RWPE1 (cell line): Measurements from ENCODE around the gene AGRP.

Experiments
- CTCF ChIA-PET: fragments of 350-600 bp; sonication (Branson Sonifier 250); formaldehyde crosslinking; extraction: SDS; loops from one replicate; lab custom pipeline; 2021; lab: Yijun Ruan, JAX
- POLR2A ChIA-PET: fragments of 400-600 bp; formaldehyde crosslinking; extraction: SDS; loops from one replicate; lab custom pipeline; 2020; ENCODE audit warnings: antibody characterized with exemption; ENCODE audit not compliant: low non-redundant PET; lab: Yijun Ruan, JAX
- DNase-seq: peaks from one replicate; pipeline ENCODE4 v3.0.0; 2012; ENCODE audit warnings: low spot score
- H3K27ac ChIP-seq: fragments of 450-650 bp; 2 replicates; pipeline ENCODE4 v1.5.1; 2017
- CTCF ChIP-seq: fragments of 450-650 bp; conservative IDR thresholded peaks from 2 replicates; pipeline ENCODE4 v1.5.1; 2017; ENCODE audit warnings: low read depth, mild to moderate bottlenecking

Gene AGRP

GRCh38 chr16:67442581-67443255 lies 40.6 kb downstream of the AGRP start:
- POLR2A ChIA-PET = interaction anchor here (0.7 kb wide), 1 partner anchor 16 kb away, joined by 4 read pairs; no protein-coding TSS in a partner anchor
- TF ChIP-seq CTCF = no peak
- H3K27ac ChIP-seq = peak overlapping the region; percentile 16
- CTCF ChIA-PET = interaction anchor here (0.6 to 2.1 kb wide), 3 partner anchors 23 to 463 kb away, joined by 3 to 8 read pairs (median 3); no protein-coding TSS in a partner anchor
- DNase-seq = no peak

GRCh38 chr16:67441907-67442306 lies 41.4 kb downstream of the AGRP start:
- POLR2A ChIA-PET = interaction anchor here (0.7 kb wide), 1 partner anchor 15 kb away, joined by 4 read pairs; no protein-coding TSS in a partner anchor
- peak overlapping the region; percentile 47 for H3K27ac ChIP-seq
- CTCF ChIA-PET = interaction anchor here (0.6 to 2.1 kb wide), 5 partner anchors 14 to 210 kb away, joined by 3 to 8 read pairs (median 3); no protein-coding TSS in a partner anchor
- no peak for TF ChIP-seq CTCF
- no peak for DNase-seq

DNA sequence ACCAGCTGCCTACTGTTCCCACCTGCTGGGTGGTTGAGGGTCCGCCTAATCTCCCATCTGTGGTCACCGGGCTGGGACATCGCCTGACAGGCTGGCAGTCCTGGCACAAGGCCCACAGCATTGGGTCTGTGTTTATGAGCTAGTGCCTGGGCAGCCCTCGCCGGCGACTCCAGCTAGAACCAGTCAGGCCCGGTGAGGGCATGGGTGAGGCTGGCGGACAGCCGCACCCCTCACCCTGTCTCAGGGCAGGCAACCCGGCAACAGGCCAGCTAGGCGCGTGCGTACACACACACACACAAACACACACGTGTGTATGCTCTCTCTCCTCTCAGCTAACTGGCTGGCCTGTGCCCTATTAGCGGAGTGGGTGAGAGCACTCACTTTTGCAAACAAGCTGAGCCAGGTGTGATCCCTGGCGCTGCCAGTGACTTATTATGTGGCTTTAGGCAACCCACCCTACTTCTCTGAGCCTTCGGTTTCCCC lies 42.0 kb downstream of the AGRP start:
- ChIA-PET POLR2A (no interaction called here), CTCF (interaction anchor here (0.6 to 1.3 kb wide), 6 partner anchors 13 to 157 kb away, joined by 3 to 6 read pairs (median 3); no protein-coding TSS in a partner anchor)
- no peak for TF ChIP-seq CTCF
- H3K27ac ChIP-seq = peak overlapping the region; percentile 47
- DNase-seq = no peak

DNA sequence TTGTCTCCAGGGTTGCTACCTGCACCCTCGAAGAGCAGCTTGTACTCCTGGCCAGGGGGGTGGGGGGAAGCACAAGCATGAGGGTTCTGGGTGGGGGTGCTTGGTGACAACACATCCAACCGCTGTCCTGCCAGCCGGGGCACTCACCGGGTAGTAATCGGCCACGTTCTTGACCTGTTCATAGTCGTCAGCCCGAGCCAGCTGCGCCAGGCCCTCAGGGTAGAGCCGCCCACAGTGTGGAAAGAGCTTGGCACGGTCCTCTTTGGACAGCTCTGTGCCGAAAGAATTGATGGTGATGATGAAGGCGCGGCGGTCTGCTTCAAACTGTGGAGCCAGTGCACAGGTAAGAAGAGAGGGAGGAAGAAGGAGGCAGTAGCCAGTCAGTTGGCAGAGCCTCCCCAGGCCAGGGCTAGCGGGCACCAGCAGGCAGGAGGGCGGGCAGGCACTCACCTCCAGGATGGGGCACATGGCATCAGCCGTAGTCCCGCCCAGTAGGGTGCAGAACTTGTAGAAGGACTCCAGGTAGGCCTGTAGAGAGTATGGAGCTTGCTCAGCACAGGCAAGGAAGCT lies 44.4 kb downstream of the AGRP start:
- no peak for TF ChIP-seq CTCF
- H3K27ac ChIP-seq = peak overlapping the region; percentile 47; the same call in 1 of the 2 replicates
- no peak for DNase-seq
- ChIA-PET POLR2A (interaction anchor here (0.5 kb wide), 1 partner anchor 286 kb away, joined by 4 read pairs; no protein-coding TSS in a partner anchor), CTCF (interaction anchor here (1.4 kb wide), 1 partner anchor 24 kb away, joined by 5 read pairs; no protein-coding TSS in a partner anchor)

DNA sequence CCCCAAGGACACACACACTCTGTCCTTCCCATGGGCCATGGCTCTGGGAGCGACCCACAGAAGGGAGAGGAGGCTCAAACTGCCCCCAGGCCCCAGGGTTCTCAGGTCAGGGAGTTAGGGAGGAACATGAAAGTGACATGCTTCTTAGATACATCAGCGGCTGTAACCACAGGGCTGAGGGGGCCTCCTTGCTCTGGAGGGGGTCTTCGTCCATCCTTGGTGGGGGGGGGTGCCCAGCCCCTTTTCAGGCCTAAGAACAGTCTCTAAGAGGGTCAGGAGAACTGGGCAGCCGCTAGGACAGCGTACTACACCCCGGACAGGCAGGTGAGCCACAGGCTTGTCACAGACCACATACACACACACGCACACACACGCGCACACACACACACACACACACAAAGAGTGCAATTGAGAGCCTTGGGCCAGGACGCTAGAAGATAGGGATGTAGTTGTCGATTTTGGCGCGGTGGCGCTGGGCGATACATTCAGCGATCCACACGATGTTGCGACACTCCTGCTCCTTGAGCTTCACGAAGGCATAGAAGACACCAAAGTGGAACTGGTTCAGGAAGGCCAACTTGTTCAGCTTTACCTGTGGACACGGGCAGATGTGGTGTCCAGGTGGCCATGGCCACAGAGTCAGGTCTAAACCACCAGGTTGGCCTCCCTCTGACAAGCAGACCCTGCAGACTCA lies 45.1 kb downstream of the AGRP start:
- ChIA-PET CTCF (interaction anchor here (0.9 to 1.4 kb wide), 2 partner anchors 10 to 24 kb away, joined by 4 to 5 read pairs; no protein-coding TSS in a partner anchor), POLR2A (no interaction called here)
- DNase-seq = no peak
- no peak for TF ChIP-seq CTCF
- peak overlapping the region; percentile 47 for H3K27ac ChIP-seq

DNA sequence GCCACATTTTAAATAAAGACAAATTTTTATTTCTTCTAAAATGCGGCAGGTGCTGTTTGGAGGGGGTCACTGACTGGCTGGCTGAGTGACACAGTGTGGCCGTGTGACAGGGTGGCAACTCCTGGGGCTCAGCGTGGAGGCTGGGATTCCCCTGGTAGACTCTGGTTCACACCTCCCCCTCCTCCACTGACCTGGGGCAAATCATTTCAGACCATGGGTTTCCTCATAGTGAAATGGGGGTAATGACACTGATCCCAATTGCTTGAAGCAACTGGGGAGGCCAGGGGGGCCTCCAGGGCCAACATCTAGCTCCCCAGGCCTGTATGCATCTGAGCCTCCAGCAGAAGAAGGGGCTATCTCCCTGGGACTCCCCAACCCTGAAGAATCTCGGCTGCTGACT lies 45.8 kb downstream of the AGRP start:
- TF ChIP-seq CTCF = no peak
- DNase-seq = no peak
- ChIA-PET CTCF (interaction anchor here (0.9 kb wide), 1 partner anchor 10 kb away, joined by 4 read pairs; no protein-coding TSS in a partner anchor), POLR2A (no interaction called here)
- H3K27ac ChIP-seq = no peak overlapping the region; the same call in 1 of the 2 replicates
